NB4 (cell line): ENCODE data around the gene RASSF5.

ENCODE experiments used
- DNase-seq: peaks from one replicate; pipeline ENCODE4 v3.0.0; 2010; ENCODE audit warnings: low read depth
- H3K4me3 ChIP-seq: one replicate; pipeline ENCODE4 v1.5.1; 2011; ENCODE audit warnings: mild to moderate bottlenecking, low read depth, low read length, moderate library complexity
- MYC ChIP-seq: IDR thresholded peaks from 2 replicates; pipeline ENCODE4 v1.6.1; 2011; ENCODE audit warnings: low read depth, low read length
- POLR2A ChIP-seq: IDR thresholded peaks from 2 replicates; pipeline ENCODE4 v1.6.1; 2011; ENCODE audit warnings: mild to moderate bottlenecking; ENCODE audit not compliant: insufficient read length; ENCODE audit errors: extremely low read depth
- TF ChIP-seq, protein P1 (sequence below): IDR thresholded peaks from one replicate; pipeline ENCODE4 v1.5.1; 2012; ENCODE audit warnings: low read depth, low read length
- TF ChIP-seq, protein P2 (sequence below): IDR thresholded peaks from 2 replicates; pipeline ENCODE4 v1.6.1; 2011; ENCODE audit warnings: low read depth, low read length

Gene RASSF5

DNA sequence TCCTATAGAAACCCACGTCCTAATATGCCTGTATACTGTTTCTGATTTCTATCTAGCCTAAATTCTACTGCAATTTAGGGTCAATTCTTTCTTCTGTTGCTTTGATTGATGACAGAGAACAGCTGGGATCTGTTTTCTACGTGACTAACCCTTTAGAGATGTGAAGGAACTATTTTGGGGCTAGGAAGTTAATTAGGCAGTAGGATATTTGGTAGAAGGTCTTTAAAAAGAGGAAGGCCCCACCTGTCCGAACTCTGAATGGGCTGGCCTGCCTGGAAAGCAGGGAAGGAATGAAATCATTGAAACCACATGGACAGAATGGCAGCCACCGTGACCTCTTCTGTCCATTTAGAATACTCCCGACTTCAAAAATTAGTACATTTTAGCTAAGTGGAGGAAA is 83.9 kb downstream of the RASSF5 start:
- TF ChIP-seq, protein P1, sequence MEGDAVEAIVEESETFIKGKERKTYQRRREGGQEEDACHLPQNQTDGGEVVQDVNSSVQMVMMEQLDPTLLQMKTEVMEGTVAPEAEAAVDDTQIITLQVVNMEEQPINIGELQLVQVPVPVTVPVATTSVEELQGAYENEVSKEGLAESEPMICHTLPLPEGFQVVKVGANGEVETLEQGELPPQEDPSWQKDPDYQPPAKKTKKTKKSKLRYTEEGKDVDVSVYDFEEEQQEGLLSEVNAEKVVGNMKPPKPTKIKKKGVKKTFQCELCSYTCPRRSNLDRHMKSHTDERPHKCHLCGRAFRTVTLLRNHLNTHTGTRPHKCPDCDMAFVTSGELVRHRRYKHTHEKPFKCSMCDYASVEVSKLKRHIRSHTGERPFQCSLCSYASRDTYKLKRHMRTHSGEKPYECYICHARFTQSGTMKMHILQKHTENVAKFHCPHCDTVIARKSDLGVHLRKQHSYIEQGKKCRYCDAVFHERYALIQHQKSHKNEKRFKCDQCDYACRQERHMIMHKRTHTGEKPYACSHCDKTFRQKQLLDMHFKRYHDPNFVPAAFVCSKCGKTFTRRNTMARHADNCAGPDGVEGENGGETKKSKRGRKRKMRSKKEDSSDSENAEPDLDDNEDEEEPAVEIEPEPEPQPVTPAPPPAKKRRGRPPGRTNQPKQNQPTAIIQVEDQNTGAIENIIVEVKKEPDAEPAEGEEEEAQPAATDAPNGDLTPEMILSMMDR = no peak
- TF ChIP-seq MYC = no peak
- DNase-seq = no peak
- no peak overlapping the region for H3K4me3 ChIP-seq

DNA sequence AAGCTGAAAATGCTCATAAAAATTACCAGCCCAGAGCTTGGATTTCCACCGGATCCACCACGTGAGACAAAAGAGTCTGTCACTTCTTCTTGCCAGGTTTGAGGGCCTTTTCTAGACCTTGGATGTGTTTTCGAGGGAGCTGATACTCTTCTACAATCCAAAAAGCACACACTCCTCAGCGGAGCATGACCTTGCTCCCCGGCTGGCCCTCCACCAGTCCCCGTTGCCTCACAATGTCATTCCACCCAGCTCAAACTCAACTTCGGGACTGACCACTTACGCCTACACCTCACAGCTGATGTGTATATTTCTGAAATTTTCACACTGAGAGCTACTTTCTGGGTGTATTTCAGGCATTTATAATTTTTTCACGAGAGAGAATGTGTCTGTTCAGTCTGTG is 84.4 kb downstream of the RASSF5 start:
- H3K4me3 ChIP-seq = no peak overlapping the region
- TF ChIP-seq, protein P2, sequence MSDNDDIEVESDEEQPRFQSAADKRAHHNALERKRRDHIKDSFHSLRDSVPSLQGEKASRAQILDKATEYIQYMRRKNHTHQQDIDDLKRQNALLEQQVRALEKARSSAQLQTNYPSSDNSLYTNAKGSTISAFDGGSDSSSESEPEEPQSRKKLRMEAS = no peak
- TF ChIP-seq POLR2A = no peak
- TF ChIP-seq, protein P1 = no peak
- no peak for TF ChIP-seq MYC
- no peak for DNase-seq

DNA sequence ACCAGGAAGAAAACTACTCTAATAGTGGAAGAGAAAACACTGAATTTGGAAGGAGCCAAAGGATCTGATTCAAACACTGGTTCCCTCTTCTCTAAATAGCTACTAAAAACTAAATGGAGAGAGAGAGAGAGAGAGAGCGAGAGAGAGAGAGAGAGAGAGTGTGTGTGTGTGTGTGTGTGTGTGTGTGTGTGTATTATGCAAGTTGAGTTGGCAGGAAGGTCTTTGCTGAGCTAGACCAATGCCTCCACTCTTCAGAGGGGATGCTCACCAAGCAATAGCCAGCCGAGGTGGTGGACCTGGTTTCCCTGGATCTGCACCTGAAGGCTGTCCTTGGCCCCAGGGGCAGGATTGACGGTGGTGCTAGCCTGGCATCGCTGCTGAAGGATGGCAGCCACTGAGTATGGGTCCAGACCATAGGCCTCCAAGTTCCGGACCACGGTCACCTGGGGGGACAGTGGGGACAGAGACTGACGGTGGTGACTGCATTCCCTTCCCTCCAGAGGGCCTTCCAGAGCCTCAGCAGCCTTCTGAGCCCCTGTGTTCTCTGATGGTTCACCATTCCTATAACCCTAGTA is 86.1 kb downstream of the RASSF5 start:
- TF ChIP-seq, protein P2 = no peak
- TF ChIP-seq MYC = no peak
- TF ChIP-seq POLR2A = no peak
- TF ChIP-seq, protein P1 = no peak
- no peak overlapping the region for H3K4me3 ChIP-seq
- no peak for DNase-seq

DNA sequence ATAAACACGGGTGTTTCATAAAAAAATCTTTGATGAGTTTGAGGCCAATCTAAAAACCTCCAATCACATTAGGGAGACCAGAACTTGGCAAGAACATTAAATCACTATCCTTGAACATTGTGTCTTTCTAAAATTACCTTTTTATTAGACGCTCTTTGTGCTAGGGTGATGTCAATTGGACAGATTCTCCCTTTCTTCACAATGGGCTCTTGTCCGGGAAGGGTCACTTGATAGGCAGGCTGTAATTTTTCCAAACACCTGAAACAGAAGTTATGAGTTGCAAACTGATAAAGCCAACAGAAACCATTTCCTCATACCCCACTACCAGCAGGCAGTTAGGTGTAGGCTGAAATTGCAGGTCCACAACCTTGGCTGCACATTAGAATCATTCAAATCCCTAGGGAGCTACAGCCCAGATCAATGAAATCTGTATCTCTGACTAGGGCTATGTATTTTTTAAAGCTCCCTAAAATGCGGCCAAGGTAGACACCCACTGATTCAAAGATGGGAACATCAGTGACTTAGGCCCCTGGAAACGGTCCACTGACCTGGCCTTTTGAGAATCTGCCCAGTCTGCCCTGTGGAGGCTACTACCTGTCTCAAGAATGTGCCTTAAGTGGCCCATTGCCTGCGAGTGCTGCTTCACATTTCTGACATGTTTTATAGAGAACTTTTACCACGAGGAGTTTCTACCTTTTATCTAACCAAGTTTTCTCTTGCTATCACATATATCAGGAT is 88.4 kb downstream of the RASSF5 start:
- DNase-seq = no peak
- TF ChIP-seq MYC (no peak), POLR2A (no peak)
- TF ChIP-seq, protein P1 = no peak
- TF ChIP-seq, protein P2 = no peak
- no peak overlapping the region for H3K4me3 ChIP-seq

DNA sequence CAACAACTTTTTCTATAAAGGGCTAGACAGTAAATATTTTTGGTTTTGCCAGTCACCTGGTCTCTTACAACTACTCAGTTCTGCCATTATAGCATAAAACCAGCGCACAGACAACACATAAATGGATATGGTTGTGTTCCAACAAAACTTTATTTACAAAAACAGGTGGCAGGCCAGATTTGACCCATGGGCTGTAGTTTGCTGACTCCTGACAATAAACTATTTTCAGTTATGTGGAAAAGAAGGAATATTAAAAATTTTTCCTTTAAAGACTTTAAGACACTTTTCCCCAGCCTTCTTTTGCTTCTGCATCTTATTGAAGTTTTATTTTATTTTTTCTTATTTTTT is 89.0 kb downstream of the RASSF5 start:
- no peak for DNase-seq
- TF ChIP-seq POLR2A = no peak
- no peak overlapping the region for H3K4me3 ChIP-seq

DNA sequence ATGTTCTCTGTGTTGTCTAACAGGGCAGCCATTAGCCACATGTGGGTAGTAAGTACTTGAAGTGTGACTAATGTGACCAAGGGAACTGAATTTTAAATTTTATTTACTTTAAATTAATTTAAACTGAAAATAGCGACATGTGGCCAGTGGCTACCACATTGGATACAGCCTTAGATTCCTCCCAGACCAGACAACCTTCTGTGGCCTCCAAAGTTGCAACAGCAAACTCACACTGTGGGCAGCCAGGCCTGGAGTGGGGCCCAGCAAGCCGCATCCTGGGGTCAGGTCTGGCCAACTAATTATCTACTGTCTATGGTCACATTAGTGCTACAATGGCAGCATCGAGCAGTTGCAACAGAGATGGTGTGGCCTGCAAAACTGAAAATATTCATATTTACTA is 93.2 kb downstream of the RASSF5 start:
- TF ChIP-seq POLR2A (no peak), MYC (no peak)
- TF ChIP-seq, protein P1 = no peak
- TF ChIP-seq, protein P2 = no peak
- no peak overlapping the region for H3K4me3 ChIP-seq
- no peak for DNase-seq
